ENCODE measurements around the gene TRAF3.
A peak's percentile ranks its signal among the peaks of the same experiment; 100 is the strongest.

Gene TRAF3

DNA sequence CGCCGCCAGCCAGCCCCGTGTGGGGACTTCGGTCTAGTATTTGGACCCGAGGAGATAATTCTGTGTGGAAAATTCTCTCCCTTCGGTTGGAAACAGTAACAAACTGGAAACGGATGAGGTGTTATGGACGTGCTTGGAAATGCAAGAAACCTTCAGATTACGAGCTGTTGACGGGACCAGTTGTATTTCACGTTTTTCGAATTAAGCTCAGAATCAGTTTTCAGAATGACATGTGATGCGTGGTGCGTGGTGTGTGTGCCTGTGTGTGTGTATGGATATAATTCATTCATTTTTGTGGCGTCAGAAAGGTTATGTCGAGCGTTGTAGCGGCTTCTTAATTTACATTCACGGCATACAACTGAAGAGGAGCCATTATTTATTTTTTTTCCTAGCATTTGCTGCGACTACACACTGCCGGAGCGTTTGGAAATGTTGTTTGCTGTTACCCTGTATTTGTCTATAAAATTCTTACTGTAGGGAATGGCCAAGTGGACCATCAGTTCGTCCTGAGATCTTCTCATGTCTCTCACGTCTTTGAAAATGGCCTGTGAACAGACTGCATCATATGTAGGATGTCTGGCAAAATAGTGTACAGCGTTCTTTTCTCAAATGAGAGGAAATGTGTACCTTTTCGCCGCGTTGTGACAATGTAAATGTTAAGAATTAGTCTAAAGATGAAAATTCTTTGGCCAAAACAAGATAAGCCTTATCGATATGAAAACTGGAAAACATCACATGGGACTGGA lies 1.3 kb downstream of the TRAF3 start:
- DNase-seq: no peak

DNA sequence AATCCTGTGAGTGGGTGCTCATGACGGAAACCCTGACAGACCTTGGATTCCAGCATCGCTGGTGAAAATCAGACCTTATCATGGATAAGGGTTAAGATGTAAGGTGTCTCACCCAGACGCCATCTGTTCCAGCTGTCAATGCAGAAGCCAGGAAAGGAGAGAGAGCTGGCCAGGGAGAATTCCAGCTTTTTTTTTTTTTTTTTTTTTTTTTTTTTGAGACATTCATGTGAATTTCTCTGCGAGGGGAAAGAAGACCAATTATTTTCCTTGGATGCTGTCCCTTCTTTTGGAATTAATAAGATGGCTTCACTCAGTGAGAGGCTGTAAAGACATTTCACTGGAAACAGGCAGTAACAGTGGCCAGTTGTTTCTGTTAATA lies 1.8 kb downstream of the TRAF3 start:
- peak; percentile 10 for DNase-seq

DNA sequence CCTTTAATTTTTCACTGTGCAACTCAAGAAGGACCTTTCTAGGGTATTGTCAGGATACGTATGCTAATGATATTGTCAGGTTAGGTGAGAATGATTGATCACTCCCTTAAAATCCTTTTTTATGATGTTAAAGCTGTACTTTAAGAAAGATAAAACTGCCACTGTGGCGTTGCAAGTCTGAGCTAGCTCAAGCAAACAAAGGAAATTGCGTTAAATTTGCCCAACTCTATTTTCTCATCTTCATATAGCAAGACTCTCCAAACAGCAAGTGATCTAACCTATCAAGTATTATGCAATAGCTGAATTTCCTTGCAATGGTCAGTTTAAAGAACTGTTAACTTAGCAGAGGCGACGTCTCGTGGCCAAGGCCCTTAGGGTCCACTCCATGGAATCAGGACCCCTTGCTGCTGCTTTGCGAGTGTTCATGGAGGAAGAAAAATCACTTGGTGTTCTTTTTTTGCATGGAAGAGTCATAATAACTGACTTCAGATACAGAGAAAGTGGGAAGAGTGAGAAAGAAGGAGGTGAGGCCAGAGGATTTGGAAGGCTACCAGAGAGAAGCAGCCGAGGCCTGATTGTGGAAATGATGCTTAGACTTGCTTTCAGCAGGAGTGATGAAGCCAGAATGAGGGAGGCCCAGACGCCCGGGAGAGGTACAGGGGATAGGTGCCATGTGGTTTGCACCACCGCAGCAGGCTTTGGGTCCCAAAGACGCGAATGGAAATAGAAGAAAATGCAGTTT lies 2.5 kb downstream of the TRAF3 start:
- no peak for DNase-seq

DNA sequence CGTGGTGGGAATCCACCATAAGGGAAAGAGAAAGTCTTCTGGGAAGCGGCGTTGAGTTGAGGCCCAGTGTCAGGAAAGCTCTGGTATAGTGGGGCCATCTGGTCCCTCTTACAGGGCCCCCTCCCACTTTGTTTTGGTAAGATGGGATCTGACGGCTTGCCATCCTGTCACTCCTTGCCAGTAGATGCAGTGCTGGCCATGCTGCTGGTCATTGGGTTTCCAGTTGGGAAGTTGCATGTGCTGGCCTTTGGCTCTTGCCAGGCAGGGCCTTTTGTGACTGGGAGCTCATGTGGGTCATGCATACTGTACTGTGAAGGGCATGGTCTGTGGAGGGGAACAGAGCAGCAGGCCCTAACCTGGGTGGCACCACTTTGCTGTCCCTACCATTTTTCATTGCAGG lies 3.8 kb downstream of the TRAF3 start:
- peak; percentile 12 for DNase-seq

DNA sequence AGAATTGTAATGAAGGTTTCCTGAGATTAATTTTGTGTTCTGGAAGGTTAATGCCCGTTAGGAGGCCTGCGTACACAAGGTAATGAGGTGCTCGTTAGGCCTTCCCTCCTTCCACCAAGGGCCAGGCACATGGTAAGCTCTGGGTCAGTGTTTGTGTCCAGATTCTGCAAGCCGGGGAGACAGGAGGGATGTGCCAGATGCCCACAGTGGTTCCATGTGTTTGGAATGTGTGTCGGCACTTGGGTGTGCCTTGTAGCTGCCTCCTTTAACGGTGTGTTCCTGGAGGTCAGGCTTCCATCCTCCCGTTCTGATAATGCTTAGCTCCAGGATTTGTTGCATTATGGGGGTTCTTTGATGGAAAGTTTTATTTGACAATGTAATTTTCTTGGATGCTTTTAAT lies 5.7 kb downstream of the TRAF3 start:
- DNase-seq: no peak

DNA sequence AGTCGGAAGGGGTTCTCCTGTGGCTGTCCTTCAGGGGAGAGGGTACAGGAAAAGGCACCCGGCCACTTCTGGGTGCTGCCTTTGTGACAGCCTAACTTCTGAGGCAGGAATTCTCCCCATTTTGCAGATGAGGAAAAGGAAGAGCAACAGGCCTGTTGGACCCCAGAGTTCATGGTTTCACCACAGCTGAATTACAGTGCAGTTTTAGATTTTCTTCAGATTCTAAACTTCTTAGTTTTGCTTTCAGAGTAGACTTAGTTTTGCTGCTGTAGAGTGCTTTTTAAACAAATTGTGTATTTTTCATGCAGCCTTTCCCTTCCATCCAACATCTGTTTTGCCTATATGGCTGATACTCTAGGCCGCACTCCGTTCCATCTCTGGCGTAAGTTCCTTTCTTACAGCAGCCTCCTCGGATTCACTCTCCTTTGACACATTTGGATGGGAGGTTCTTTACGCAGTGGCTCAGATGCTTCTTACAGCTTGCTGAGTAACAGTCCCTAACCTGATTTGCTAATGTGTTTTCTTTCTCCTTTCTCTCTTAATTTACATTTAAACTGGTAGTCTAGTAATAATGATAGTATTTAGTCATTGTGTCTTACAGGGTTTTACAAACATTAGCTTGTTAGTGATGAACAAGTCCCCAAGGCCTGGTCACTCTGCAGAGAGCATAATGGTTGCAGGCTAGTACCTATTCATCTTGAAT lies 7.8 kb downstream of the TRAF3 start:
- DNase-seq: no peak

DNA sequence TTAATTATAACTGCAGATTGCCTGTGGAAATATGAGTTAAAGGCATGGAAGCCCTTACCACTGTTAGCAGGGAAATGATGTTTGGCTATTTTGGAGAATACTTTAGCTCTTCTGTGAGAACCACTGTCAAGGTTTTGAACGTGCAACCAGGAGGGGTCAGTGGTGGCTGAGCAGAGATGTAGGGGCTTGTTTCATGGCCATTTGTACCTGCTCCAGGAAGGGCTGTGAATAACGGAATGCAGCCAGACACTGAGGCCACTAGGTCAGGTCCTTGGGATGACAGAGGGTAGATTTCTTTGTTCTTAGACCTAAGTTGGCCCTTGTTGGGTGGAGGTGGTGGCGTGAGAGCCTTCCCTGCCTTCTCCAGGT lies 8.3 kb downstream of the TRAF3 start:
- no peak for DNase-seq

DNA sequence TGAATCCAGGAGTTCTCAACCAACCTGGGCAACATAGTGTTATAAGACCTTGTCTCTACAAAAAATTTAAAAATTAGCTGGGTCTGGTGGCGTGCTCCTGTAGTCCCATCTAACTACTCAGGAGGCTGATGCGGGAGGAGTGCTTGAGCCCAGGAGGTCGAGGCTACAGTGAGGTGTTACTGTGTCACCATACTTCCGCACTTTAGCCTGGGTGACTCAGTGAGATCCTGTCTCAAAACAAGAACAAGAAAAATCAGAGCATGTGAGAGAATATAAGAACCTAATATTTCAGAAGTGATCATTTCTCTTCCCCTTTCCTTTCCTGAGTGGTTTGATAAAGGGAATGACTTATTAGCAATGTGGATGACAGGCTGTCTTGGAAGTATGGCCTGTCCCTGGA lies 9.5 kb downstream of the TRAF3 start:
- no peak for DNase-seq

DNA sequence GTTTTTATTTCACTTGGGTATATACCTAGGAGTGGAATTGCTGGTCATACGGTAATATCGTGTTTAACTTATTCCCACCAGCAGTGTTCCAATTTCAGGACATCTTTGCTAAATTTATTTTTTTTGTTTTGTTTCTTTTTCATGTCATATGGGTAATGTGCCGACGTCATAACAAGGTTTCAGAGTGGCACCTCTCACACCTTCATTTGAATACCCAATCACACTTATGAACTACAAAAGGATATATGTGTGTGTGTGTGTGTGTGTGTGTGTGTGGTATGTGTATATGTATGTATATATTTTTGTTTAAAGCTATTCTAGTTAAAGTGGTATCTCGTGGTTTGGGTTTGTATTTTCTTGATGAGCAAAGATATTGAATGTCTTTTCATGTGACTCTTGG lies 12.1 kb downstream of the TRAF3 start:
- no peak for DNase-seq

DNA sequence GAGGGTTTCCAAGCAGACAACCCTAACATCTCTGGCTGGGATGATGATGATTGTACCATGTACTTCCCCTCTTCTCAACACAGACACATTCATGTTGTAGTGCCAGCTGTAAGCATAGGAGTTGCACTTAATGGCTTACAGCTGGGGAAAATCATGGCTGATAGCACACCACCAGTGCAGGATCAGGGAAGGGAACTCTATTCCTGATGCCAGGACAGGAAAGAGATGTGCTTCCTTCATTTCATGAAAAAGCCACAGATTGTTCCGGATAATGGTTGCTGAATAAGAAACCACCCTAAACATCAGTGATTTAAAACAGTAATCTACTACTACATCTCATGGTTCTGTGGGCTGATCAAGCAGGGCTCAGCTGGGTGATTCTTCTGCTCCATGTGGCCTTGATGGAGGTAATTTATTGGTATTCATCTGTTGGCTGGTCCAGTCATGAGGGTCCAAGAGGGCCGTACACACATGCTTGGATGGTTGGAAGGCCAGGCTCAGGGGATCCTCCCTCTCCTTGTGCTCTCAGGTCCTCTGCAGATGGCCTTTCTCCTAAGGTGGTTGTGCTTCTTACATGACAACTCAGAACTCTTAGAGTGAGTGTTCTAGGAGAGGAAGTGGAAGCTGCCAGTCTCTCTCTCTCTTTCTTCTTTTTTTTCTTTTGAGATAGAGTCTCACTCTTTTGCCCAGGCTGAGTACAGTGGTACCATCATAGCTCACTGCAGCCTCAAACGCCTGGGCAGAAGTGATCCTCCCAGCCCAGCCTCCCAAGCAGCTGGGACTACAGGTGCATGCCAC lies 16.5 kb downstream of the TRAF3 start:
- DNase-seq: no peak

DNA sequence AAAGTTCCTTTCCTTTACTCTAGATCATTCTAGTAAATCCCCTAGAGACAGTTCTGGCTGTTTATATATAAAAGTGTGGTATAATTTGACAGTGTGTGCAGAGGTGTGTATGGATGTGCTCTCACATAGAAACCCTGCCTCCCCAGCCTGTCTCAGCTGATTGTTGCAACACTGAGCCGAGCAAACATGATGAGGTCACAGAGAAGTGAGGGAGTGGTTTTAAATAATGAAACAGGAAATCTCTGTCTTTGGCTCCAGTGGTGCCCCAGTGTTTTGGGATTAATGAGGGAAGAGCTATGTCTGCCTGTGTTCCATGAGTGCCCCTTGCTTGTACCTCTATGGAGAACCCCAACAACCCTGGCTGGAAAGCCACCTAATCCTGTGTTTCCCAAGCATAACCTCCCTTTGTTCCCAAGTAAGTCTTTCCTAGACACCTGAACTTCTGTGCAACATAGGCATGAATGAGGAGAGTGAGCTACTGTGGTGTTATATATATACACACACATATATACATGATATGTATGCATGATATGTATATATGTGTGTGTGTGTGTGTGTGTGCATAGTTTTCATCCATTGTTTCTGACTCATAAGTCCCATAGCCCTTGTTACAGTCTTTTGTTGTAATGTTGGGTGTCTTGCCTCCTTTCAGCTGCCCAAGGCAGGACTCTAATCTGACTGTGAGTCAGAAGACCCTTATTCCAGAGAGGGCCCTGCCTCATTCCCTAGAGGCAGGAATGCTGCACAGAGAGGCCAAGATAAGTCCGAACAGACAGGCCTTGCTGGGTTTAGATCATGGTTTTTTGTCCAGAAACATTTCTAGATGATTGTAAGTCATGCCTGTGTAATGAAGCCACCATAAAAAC lies 18.0 kb downstream of the TRAF3 start:
- no peak for DNase-seq

DNA sequence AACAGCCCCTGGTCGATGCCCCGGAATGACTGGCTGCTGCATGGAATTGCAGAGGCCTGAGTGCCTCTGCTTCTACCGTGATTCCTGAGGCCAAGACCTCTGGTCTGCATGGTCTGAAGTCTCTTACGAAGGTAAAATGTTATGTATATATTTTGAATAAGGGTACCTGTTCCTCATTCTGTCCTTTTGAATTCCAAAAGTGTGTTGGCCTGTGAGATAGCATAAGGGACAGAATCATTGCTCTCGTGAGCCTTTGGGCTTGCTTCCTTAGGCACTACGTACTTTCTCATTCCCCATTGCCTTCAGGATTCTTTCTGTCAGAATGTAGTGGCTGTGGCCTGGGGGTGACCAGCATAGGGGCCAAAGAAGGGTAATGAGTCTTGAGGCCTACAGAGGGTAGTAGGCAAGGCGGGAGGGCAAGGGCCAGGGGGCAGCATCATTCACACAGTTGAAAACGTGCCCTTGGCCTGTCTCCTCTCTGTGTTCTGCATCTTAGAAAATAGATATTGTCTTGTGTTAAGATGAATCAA lies 19.5 kb downstream of the TRAF3 start:
- no peak for DNase-seq

DNA sequence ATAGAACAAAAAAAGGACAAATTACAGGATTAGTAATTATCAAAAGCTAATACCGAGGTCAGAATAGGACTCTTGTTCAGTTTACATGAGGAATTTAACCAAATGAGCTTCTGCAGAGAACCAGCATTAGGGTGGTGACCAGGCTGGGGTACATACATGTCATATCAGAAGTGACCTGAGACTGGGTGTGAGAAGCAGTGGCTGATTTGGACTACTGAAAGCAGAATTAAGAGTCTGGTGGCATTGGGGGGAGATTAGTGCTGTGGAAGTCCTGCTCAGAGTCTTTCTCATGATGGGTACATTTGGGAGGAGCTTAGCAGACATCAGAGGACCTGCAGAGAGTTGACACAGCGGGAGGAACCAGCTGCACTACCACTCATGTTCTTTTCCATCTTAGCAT lies 21.7 kb downstream of the TRAF3 start:
- DNase-seq: no peak

DNA sequence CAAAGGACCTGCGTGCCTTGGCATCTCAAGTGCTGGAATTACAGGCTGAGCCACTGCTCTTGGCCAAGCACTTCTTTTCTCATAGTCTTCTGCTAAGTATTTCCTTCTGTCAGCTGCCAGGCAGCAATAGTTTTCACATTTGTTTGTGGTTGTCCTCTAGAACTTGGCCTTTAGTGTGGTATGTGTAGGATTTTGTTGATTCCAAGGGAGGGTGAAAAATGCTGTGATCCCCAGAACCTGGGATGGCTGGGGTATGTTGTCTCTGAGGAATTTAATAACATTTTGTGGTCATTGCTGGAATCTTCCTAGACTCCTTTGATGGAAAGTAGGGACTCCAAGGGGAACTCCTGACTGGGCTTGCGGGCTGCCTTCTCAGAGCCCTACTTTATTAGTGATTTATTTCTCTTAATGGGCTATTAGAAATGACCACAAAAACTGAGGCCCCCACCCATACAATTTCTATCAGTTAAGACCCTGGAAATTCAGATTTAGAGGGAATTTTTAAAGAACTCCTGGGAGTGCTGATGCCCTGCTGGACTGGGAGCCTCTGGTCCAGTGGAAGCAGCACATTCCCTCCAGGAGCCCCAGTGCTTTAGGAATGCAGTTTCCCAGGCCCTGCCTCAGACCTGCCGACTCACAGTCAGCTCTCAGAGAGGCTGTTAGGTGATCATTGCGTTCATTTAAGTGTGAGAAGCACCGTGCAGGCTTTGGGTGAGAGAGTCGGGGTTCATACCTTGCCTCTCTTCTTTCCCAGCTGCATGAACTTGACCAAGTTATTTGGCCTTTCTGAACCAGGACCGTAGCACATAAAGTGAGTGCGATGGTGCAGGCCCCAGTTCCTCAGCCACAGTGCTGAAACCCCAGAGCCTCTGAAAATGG lies 22.7 kb downstream of the TRAF3 start:
- no peak for DNase-seq

DNA sequence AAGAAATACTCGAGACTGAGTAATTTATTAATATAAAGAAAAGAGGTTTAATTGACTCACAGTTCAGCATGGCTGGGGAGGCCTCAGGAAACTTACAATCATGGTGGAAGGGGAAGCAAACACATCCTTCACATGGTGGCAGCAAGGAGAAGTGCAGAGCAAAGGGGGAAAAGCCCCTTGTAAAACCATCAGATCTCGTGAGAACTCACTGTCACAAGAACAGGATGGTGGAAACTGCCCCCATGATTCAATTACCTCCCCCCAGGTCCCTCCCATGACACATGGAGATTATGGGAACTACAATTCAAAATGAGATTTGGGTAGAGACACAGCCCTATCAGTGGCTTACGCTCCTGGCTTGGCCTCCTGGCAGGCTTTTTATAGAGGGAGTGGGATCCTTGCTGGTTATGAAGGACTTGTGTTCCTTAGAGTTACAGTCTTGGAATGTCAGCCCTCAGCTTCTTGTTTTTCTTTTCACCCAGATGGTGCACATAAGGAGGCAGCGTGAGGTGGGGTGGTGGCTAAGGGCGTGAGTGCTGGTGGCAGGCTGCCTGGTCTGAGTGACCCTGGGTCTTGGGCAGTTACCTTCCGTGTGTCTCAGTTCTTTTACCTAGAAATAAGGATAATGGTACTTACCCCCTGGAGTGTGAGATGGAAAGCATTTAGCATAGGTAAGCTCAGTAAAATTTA lies 25.7 kb downstream of the TRAF3 start:
- DNase-seq: peak; percentile 12

DNA sequence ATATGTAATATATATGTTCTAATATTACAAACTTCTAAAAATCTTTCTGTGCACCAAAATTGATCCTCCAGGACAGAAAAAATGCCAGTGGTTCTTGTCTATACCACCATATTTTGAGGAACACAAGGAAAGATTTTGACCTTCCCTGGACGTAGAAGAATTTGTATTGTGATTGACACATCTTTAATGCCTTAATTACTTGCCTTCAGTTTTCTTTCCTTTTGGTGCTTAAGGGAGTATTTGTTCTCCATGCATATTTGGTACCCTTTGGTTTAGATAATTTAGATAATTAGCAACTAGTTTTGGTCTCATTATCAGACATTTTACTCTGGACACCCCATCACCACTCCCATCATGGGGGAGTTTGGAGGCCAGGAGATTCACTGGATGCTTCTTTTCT lies 27.6 kb downstream of the TRAF3 start:
- DNase-seq: no peak

DNA sequence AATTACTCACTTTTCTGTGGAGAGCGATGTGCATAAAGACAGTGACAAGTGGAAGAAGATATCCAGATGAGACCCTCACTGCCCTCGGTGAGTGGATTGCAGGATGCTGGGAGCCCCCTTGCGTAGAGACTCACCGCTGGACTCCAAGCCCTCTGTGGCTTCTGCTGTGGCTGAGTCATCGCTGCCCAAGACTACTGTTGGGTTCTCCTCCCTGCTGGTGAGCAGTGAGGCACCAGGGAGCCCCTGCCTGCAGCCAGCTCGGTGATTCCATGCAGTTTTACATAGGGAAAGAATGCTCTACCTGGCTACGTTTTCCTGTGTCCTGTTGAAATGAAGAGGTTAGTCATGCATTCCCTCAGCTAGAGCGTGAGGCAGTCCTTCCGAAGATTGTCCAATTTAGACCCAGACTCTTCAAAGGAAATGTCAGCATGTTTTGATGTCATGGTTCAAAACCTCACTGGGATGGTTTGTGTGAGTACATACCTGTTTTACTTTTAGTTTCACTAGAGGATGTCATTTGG lies 28.2 kb downstream of the TRAF3 start:
- no peak for DNase-seq

DNA sequence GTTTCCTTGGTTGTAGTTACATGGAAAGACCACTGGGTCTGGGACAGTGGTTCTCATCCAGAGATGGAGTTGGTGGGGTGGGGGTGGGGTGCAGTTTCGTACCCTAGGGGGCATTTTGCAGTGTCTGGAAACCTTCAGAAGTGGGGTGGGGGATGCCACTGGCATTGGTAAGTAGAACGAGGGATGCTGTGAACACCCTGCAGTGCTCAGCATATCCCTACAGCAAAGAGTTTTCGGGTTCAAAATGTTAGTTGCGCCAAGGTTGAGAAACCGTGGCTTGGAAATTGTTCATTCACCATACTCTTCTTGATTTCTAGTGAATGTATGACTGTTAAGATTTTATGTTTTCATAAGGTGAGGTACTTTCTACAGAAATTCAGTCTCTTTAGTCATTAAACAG lies 28.7 kb downstream of the TRAF3 start:
- DNase-seq: no peak

DNA sequence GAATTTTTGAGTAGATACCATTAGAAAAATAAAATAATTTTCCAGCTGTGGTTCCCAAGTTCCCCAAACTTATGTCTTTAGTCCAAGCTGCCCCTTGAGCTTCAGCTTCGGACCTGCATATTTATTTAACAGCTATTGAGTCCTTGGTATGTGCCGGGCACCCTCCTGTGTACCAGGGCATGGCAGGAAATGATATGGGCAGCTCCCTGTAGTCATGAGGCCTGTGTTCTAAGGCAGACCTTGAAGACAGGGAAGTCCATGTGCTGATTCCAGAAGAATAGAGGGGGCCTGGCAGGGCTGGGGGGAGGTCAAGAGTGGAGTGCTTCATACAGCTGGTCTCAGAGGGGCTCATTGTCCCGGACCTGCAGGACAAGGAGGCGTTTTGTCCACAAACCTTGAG lies 29.2 kb downstream of the TRAF3 start:
- no peak for DNase-seq

DNA sequence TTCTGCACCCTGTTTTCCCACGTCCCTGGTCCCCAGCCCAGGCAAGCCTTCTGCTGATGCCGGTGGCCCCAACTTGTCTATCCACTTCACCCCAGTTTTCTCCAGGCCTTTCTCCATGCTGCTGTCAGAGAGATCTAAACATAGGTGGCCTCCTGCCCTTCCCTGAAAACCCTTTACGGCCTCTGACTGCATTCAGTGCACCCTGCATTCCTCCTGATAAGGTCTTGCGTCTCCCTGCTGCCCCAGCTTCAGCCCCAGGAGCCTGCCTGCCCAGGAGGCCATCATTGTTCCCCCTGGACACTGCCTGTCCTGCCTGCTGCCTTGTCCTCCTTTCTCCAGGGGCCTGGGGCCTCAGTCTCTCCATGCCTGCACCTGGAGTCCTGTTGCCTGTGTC lies 29.8 kb downstream of the TRAF3 start:
- DNase-seq: no peak

All from DMS 273 treated with DMSO at 0.1 percent for 48 hours (cell line).